Astrocyte (in vitro differentiated cells and primary cell): Measurements from ENCODE around the gene GNAO1.

Experiments
- EZH2 ChIP-seq: IDR thresholded peaks from 2 replicates; pipeline ENCODE4 v1.6.1; 2012; ENCODE audit warnings: mild to moderate bottlenecking, low read length, inconsistent platforms; ENCODE audit not compliant: insufficient read depth
- TF ChIP-seq, protein P1 (sequence below): IDR thresholded peaks from 2 replicates; pipeline ENCODE4 v1.5.1; 2011; ENCODE audit warnings: low read depth, mild to moderate bottlenecking, inconsistent platforms, low read length, moderate library complexity; ENCODE audit not compliant: insufficient read depth

DNA sequence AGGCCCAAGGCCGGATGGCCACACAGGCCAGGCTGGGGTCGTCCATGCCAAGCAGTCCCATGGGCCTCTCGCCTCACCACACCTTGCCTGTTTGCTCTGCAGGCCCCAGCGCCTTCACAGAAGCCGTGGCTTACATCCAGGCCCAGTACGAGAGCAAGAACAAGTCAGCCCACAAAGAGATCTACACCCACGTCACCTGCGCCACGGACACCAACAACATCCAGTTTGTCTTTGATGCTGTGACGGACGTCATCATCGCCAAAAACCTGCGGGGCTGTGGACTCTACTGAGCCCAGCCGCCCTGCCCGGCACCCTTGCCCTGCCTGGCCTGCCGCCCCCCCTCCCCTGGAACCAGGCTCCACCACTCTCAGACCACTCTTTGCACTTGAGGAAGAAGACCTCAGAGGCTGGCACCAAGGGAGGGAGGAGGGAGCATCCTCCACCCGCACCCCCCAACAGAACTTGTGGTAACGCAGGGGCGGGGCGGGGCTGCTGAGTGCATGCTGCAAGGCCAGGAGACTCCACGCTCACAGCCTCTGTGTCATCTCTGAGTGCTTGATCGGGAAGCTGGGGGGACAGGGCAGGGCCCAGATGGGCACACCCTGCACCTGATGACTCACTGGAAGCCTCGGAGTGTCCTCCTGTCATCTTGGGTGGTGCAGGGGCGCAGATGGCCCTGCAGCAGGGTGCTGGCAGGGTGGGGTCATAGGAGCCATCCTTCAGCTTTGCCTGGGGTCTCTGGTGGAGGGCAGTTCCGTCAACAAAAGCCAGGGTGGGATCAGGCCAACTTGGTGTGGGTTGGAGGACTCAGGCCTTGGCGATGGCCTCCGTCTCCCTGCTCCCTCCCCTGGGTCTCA lies 152.6 kb downstream of the GNAO1 start:
- TF ChIP-seq, protein P1, sequence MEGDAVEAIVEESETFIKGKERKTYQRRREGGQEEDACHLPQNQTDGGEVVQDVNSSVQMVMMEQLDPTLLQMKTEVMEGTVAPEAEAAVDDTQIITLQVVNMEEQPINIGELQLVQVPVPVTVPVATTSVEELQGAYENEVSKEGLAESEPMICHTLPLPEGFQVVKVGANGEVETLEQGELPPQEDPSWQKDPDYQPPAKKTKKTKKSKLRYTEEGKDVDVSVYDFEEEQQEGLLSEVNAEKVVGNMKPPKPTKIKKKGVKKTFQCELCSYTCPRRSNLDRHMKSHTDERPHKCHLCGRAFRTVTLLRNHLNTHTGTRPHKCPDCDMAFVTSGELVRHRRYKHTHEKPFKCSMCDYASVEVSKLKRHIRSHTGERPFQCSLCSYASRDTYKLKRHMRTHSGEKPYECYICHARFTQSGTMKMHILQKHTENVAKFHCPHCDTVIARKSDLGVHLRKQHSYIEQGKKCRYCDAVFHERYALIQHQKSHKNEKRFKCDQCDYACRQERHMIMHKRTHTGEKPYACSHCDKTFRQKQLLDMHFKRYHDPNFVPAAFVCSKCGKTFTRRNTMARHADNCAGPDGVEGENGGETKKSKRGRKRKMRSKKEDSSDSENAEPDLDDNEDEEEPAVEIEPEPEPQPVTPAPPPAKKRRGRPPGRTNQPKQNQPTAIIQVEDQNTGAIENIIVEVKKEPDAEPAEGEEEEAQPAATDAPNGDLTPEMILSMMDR = no peak
- no peak for TF ChIP-seq EZH2
